GM12878 (cell line): ENCODE results near the gene MAPK8IP1. TPM values are rescaled to one million over a fixed set of nuclear protein-coding genes. Genes with fewer than 3 reads are reported as not detected.

Experiments
- ATAC-seq: fragments of 200-7000 bp; cut with Tn5 transposase; 3 replicates; pipeline ENCODE4 v1.9.1; 2020; ENCODE audit warnings: mild to moderate bottlenecking, moderate library complexity
- BruUV-seq: library from RNA; stranded (reverse); fragments of 400-500 nt; replicated peaks from 2 replicates; lab custom pipeline; 2021; lab: Mats Ljungman, UMichigan
- CTCF ChIA-PET: fragments of 300-600 bp; sonication (Branson Sonifier 250); formaldehyde crosslinking; extraction: SDS; loops from one replicate; lab custom pipeline; 2021; ENCODE audit warnings: inconsistent platforms; lab: Yijun Ruan, JAX
- POLR2A ChIA-PET: fragments of 350-600 bp; formaldehyde crosslinking; extraction: SDS; loops from one replicate; lab custom pipeline; 2021; ENCODE audit warnings: inconsistent platforms; lab: Charles Lee
- RAD21 ChIA-PET: fragments of 300-600 bp; sonication (Branson Sonifier 250); formaldehyde crosslinking; loops from one replicate; lab custom pipeline; 2023; ENCODE audit warnings: antibody characterized with exemption; ENCODE audit not compliant: unreplicated experiment; lab: Charles Lee
- SMC1A ChIA-PET: fragments of 300-600 bp; sonication (Branson Sonifier 250); formaldehyde crosslinking; loops from one replicate; lab custom pipeline; 2023; ENCODE audit not compliant: unreplicated experiment, uncharacterized antibody; lab: Charles Lee
- DNase-seq: peaks from one replicate; pipeline ENCODE4 v3.0.0-alpha.2; 2011; ENCODE audit warnings: low read depth, low spot score
- FAIRE-seq: peaks from 3 replicates; lab custom pipeline; 2011; peaks lifted over from hg19 to GRCh38; lab: Jason Lieb, UNC
- H2AFZ ChIP-seq: 2 replicates; pipeline ENCODE4 v1.6.0; 2011; ENCODE audit warnings: low read depth, low read length, control low read depth; ENCODE audit not compliant: control insufficient read depth
- H3K27ac ChIP-seq: 2 replicates; pipeline ENCODE4 v1.5.1; 2011; ENCODE audit warnings: control low read depth; ENCODE audit not compliant: control insufficient read depth, insufficient read depth
- H3K27me3 ChIP-seq, 2 experiments: replicated peaks in 1 of 2; 2 replicates each; pipeline versions ENCODE4 v1.6.0 to v1.6.1; 2011; ENCODE audit warnings: low read length in 1 of 2; ENCODE audit not compliant: control insufficient read depth in 2 of 2, insufficient read depth in 2 of 2
- H3K36me3 ChIP-seq, 2 experiments: 2 replicates each; pipeline ENCODE4 v1.5.1; 2011; ENCODE audit warnings: low read length in 1 of 2; ENCODE audit not compliant: control insufficient read depth in 2 of 2, insufficient read depth in 2 of 2
- H3K4me1 ChIP-seq: 2 replicates; pipeline ENCODE4 v1.6.1; 2011; ENCODE audit warnings: mild to moderate bottlenecking, low read length, moderate library complexity, mixed read lengths; ENCODE audit not compliant: control insufficient read depth, insufficient read depth
- H3K4me2 ChIP-seq: 2 replicates; pipeline ENCODE4 v1.6.0; 2011; ENCODE audit warnings: control low read depth; ENCODE audit not compliant: control insufficient read depth, insufficient read depth
- H3K4me3 ChIP-seq: fragments of 200-600 bp; sonication (generic); 2 replicates; pipeline ENCODE4 v1.5.1; 2016
- H3K79me2 ChIP-seq: 2 replicates; pipeline ENCODE4 v1.6.0; 2011; ENCODE audit warnings: low read length; ENCODE audit not compliant: control insufficient read depth, insufficient read depth
- H3K9ac ChIP-seq: 2 replicates; pipeline ENCODE4 v1.8.0; 2011; ENCODE audit warnings: low read length, control low read depth, mixed read lengths; ENCODE audit not compliant: control insufficient read depth, insufficient read depth
- H3K9me3 ChIP-seq: replicated peaks from 3 replicates; pipeline ENCODE4 v1.5.1; 2011; ENCODE audit warnings: mild to moderate bottlenecking, low read length; ENCODE audit not compliant: control insufficient read depth, insufficient read depth
- H4K20me1 ChIP-seq: 2 replicates; pipeline ENCODE4 v1.6.0; 2011; ENCODE audit not compliant: control insufficient read depth, insufficient read depth
- CBX5 ChIP-seq: sonication (generic); IDR thresholded peaks from 2 replicates; pipeline ENCODE4 v1.6.1; 2016; ENCODE audit warnings: low read depth, moderate library complexity, mild to moderate bottlenecking, inconsistent platforms
- CEBPB ChIP-seq, 2 experiments: fragments of 150-350 bp in 1 of 2; IDR thresholded peaks; 2 replicates each; pipeline ENCODE4 v1.6.1; 2012 to 2014; ENCODE audit warnings: low read depth in 2 of 2, low read length in 2 of 2, borderline replicate concordance in 1 of 2, inconsistent platforms in 1 of 2
- DPF2 ChIP-seq: fragments of 450-650 bp; IDR thresholded peaks from 2 replicates; pipeline ENCODE4 v1.6.1; 2017; ENCODE audit warnings: mild to moderate bottlenecking
- HCFC1 ChIP-seq: fragments of 150-350 bp; IDR thresholded peaks from 2 replicates; pipeline ENCODE4 v1.6.1; 2014; ENCODE audit warnings: low read length
- MYC ChIP-seq: IDR thresholded peaks from 2 replicates; pipeline ENCODE4 v1.6.1; 2011; ENCODE audit warnings: mild to moderate bottlenecking, low read length, moderate library complexity, inconsistent platforms; ENCODE audit not compliant: insufficient read depth, insufficient replicate concordance, insufficient read length, severe bottlenecking
- NKRF ChIP-seq: fragments of 450-650 bp; conservative IDR thresholded peaks from 2 replicates; pipeline ENCODE4 v1.6.1; 2017; ENCODE audit warnings: mild to moderate bottlenecking, moderate library complexity
- PAX5 ChIP-seq: IDR thresholded peaks from 2 replicates; pipeline ENCODE4 v1.6.1; 2011; ENCODE audit warnings: low read depth, low read length, borderline replicate concordance
- PBX3 ChIP-seq: IDR thresholded peaks from 2 replicates; pipeline ENCODE4 v1.6.1; 2011; ENCODE audit warnings: mild to moderate bottlenecking, low read depth, low read length, moderate library complexity; ENCODE audit not compliant: insufficient replicate concordance
- REST ChIP-seq: IDR thresholded peaks from 2 replicates; pipeline ENCODE4 v1.6.1; 2012; ENCODE audit warnings: mild to moderate bottlenecking, low read depth, low read length
- SIN3A ChIP-seq: IDR thresholded peaks from 2 replicates; pipeline ENCODE4 v1.6.1; 2012; ENCODE audit warnings: low read depth, low read length, improper control_type of control experiment
- SREBF1 ChIP-seq: IDR thresholded peaks from 2 replicates; pipeline ENCODE4 v1.6.1; 2012; ENCODE audit warnings: mild to moderate bottlenecking, low read length
- YY1 ChIP-seq: IDR thresholded peaks from 2 replicates; pipeline ENCODE4 v1.6.1; 2011; ENCODE audit warnings: low read depth, mild to moderate bottlenecking, low read length
- ZNF24 ChIP-seq: fragments of 450-650 bp; IDR thresholded peaks from 2 replicates; pipeline ENCODE4 v1.6.1; 2017; ENCODE audit warnings: antibody characterized with exemption, mild to moderate bottlenecking
- ZSCAN29 ChIP-seq: fragments of 450-650 bp; IDR thresholded peaks from 2 replicates; pipeline ENCODE4 v1.6.1; 2017; ENCODE audit warnings: mild to moderate bottlenecking, moderate library complexity
- WGBS: methylation state at CpG from one replicate; pipeline ENCODE4 v1.1.6; 2016; ENCODE audit warnings: low lambda C conversion rate; ENCODE audit not compliant: insufficient replicate concordance, insufficient coverage; ENCODE audit errors: missing lambda C conversion rate; 5-methylcytosine and 5-hydroxymethylcytosine counted together
- in situ Hi-C: fragments of 300-500 bp; cut with MboI; formaldehyde crosslinking; loops from 9 replicates; pipeline ENCODE4 v1.14.3; 2018; ENCODE audit warnings: mixed read lengths
- intact Hi-C: fragments of 100-400 bp; cut with micrococcal nuclease; formaldehyde crosslinking; loops from one replicate; pipeline ENCODE4 v1.14.2; 2022; ENCODE audit not compliant: unreplicated experiment
- polyA plus RNA-seq, 11 experiments: library from polyadenylated mRNA; depleted of rRNA in 4 of 11; unstranded in 6 of 11; stranded (reverse) in 5 of 11; fragments of >200 nt; fragmentation: Nextera tagmentation in 4 of 11; fragmentation: Illumina TruSeq in 1 of 11; extraction: Ambion mirVana in 4 of 11; extraction: Trizol in 1 of 11; gene quantifications; 1 replicate in 1 of 11; 2 replicates in 10 of 11; pipeline versions ENCODE4 v1.2.1 to v1.2.3, GENCODE V29; 2011 to 2016; ENCODE audit warnings: inconsistent platforms in 2 of 11, missing spikeins in 2 of 11, low read depth in 1 of 11
- total RNA-seq, 4 experiments: library from RNA; depleted of rRNA in 3 of 4; stranded (reverse); fragments of >200 nt in 3 of 4; fragmentation: Illumina TruSeq in 1 of 4; extraction: Trizol in 1 of 4; gene quantifications; 2 replicates each; pipeline versions ENCODE4 v1.2.1 to v1.2.3, GENCODE V29; 2013 to 2021

Gene MAPK8IP1
- total and polyA plus RNA-seq, 10 of the 15 experiments (the other 5 are each of a cell fraction or from before 2014, with no cell fraction given): 0.04 to 0.44 (median 0.11) TPM; not detected in 2

- RAD21 ChIA-PET: interaction anchor here (0.6 to 2.7 kb wide), 10 partner anchors 10 to 396 kb away, joined by 3 to 23 read pairs (median 6); partner anchors contain the start of genes PEX16 and SLC35C1
- WGBS: under 1% methylated on average over 54 of the region's 75 CpGs
- Histone ChIP-seq H3K4me2 (peak within 1 kb of the TSS; percentile 84), H2AFZ (peak within 1 kb of the TSS; percentile 91), H3K9ac (peak within 1 kb of the TSS; percentile 68), H3K27ac (peak within 1 kb of the TSS; percentile 48), H3K36me3 (no peaks in the 10 kb centered on the region), H3K79me2 (peaks cover 5% of the 10 kb centered on the region), H3K9me3 (no peaks in the 10 kb centered on the region), H3K27me3 (no peaks in the 10 kb centered on the region), H4K20me1 (peaks cover 2% of the 10 kb centered on the region; the same call in 1 of the 2 replicates), H3K4me3 (peak within 1 kb of the TSS; percentile 78), H3K4me1 (peaks cover 5% of the 10 kb centered on the region)
- intact Hi-C loops (loop anchor here (2.0 to 10.0 kb wide), 3 partner anchors 70 to 278 kb away; partner anchors contain the start of genes PEX16 and PHF21A), in situ Hi-C loops (no loop called here)
- ATAC-seq (peak; percentile 93), FAIRE-seq (peak; percentile 78), DNase-seq (peak; percentile 90)
- BruUV-seq: no TSS peak
- POLR2A ChIA-PET: interaction anchor here (0.7 to 2.7 kb wide), 13 partner anchors 10 to 89 kb away, joined by 3 to 27 read pairs (median 4); partner anchors contain the start of genes PEX16 and SLC35C1
- CTCF ChIA-PET: interaction anchor here (0.5 to 6.4 kb wide), 8 partner anchors 28 to 462 kb away, joined by 3 to 36 read pairs (median 4); no protein-coding TSS in a partner anchor
- SMC1A ChIA-PET: interaction anchor here (0.7 to 2.9 kb wide), 11 partner anchors 10 to 272 kb away, joined by 3 to 17 read pairs (median 4); partner anchors contain the start of gene PEX16
- TF ChIP-seq REST (peak; percentile 56; the same call in 1 of the 2 replicates), PBX3 (peak; percentile 94), NKRF (peak; percentile 91), YY1 (peak; percentile 98), DPF2 (peak; percentile 79), MYC (no peak), CEBPB (IDR thresholded peaks at IDR 0.05; ENCODE audit: borderline replicate concordance in 1 of 2, low read depth in 2 of 2, low read length in 2 of 2) (no peak), HCFC1 (peak; percentile 21; the same call in 1 of the 2 replicates), CBX5 (no peak), ZSCAN29 (0 out of 2 replicates have a peak, but pooled peaks have one; percentile 38), SREBF1 (no peak), ZNF24 (0 out of 2 replicates have a peak, but pooled peaks have one; percentile 11), PAX5 (peak; percentile 55; the same call in 1 of the 2 replicates), SIN3A (peak; percentile 47; the same call in 1 of the 2 replicates)
Observed at GRCh38 chr11:45846974-45847910, 38.2 kb upstream of the MAPK8IP1 start, which contains the start of gene CRY2. Gene CRY2 (plus strand): TSS chr11:45847475. CDS start chr11:45847491, 16 bp downstream.
